Osteocyte (in vitro differentiated cells): ENCODE measurements around the gene PAPPA. TPM values are rescaled to one million over a fixed set of nuclear protein-coding genes. Genes with fewer than 3 reads are reported as not detected.

Experiments
- DNase-seq: peaks from one replicate; pipeline ENCODE4 v3.0.0; 2021; ENCODE audit warnings: mixed read lengths; ENCODE audit not compliant: unreplicated experiment; ENCODE audit errors: extremely low spot score
- H3K27ac Mint-ChIP-seq: one replicate; pipeline ENCODE4 v1.8.0; 2021; ENCODE audit warnings: mild to moderate bottlenecking, mixed read lengths; ENCODE audit not compliant: unreplicated experiment
- H3K27me3 Mint-ChIP-seq: one replicate; pipeline ENCODE4 v1.8.0; 2021; ENCODE audit warnings: mixed read lengths; ENCODE audit not compliant: unreplicated experiment
- H3K36me3 Mint-ChIP-seq: one replicate; pipeline ENCODE4 v1.8.0; 2021; ENCODE audit warnings: mixed read lengths; ENCODE audit not compliant: unreplicated experiment
- H3K4me1 Mint-ChIP-seq: one replicate; pipeline ENCODE4 v1.8.0; 2021; ENCODE audit warnings: mixed read lengths; ENCODE audit not compliant: unreplicated experiment
- H3K4me3 Mint-ChIP-seq: one replicate; pipeline ENCODE4 v1.8.0; 2021; ENCODE audit warnings: mild to moderate bottlenecking, moderate library complexity, mixed read lengths; ENCODE audit not compliant: unreplicated experiment
- H3K9me3 Mint-ChIP-seq: one replicate; pipeline ENCODE4 v1.8.0; 2021; ENCODE audit warnings: mixed read lengths; ENCODE audit not compliant: unreplicated experiment
- CTCF ChIP-seq: fragments of 200-600 bp; sonication (generic); IDR thresholded peaks from 2 replicates; pipeline ENCODE4 v1.5.0; 2021; ENCODE audit warnings: antibody characterized with exemption, mild to moderate bottlenecking, moderate library complexity
- total RNA-seq: library from RNA; stranded (reverse); gene quantifications from 2 replicates; pipeline ENCODE4 v1.2.1, GENCODE V29; 2021

The PAPPA gene
- total RNA-seq, 1 donor from 2014 or later, result 229 TPM

- H3K36me3 Mint-ChIP-seq, result peaks cover 75% of the 10 kb centered on the region
- H3K27me3 Mint-ChIP-seq, result no peaks in the 10 kb centered on the region
- H3K27ac Mint-ChIP-seq, result no peak overlapping the region
- H3K4me3 Mint-ChIP-seq, result no peak overlapping the region
- H3K4me1 Mint-ChIP-seq, result peaks cover 32% of the 10 kb centered on the region
- DNase-seq, result no peak
- no peaks in the 10 kb centered on the region for H3K9me3 Mint-ChIP-seq
- no peak for TF ChIP-seq CTCF
Measured at GRCh38 chr9:116319480-116319879, 165.9 kb downstream of the PAPPA start.

- Mint-ChIP-seq H3K36me3 (peaks cover 71% of the 10 kb centered on the region), H3K9me3 (no peaks in the 10 kb centered on the region), H3K27me3 (no peaks in the 10 kb centered on the region), H3K4me1 (peaks cover 36% of the 10 kb centered on the region), H3K27ac (peak overlapping the region; percentile 53), H3K4me3 (no peak overlapping the region)
- DNase-seq, result no peak
- no peak for TF ChIP-seq CTCF
Measured at GRCh38 chr9:116320290-116320689, 166.7 kb downstream of the PAPPA start.

GRCh38 chr9:116322521-116322920, 168.9 kb downstream of the PAPPA start:
- Mint-ChIP-seq H3K27ac (peak overlapping the region; percentile 50), H3K4me1 (peaks cover 48% of the 10 kb centered on the region), H3K36me3 (peaks cover 53% of the 10 kb centered on the region), H3K4me3 (no peak overlapping the region), H3K27me3 (no peaks in the 10 kb centered on the region), H3K9me3 (no peaks in the 10 kb centered on the region)
- no peak for TF ChIP-seq CTCF
- DNase-seq, result no peak

- H3K9me3 Mint-ChIP-seq, result no peaks in the 10 kb centered on the region
- H3K4me1 Mint-ChIP-seq, result peaks cover 52% of the 10 kb centered on the region
- H3K27me3 Mint-ChIP-seq, result no peaks in the 10 kb centered on the region
- no peak for TF ChIP-seq CTCF
- H3K4me3 Mint-ChIP-seq, result no peak overlapping the region
- DNase-seq, result no peak
- H3K27ac Mint-ChIP-seq, result peak overlapping the region; percentile 50
- H3K36me3 Mint-ChIP-seq, result peaks cover 49% of the 10 kb centered on the region
Measured at GRCh38 chr9:116323012-116323411, 169.4 kb downstream of the PAPPA start.

- peaks cover 52% of the 10 kb centered on the region for H3K4me1 Mint-ChIP-seq
- H3K4me3 Mint-ChIP-seq, result no peak overlapping the region
- no peaks in the 10 kb centered on the region for H3K9me3 Mint-ChIP-seq
- H3K27ac Mint-ChIP-seq, result no peak overlapping the region
- DNase-seq, result no peak
- no peak for TF ChIP-seq CTCF
- H3K36me3 Mint-ChIP-seq, result peaks cover 43% of the 10 kb centered on the region
- H3K27me3 Mint-ChIP-seq, result no peaks in the 10 kb centered on the region
Measured at GRCh38 chr9:116323571-116323970, 170.0 kb downstream of the PAPPA start.
